AG09319 (cell line): ENCODE data around the gene PRR5L.

ENCODE experiments used
- DNase-seq: peaks from one replicate; pipeline ENCODE4 v3.0.0-alpha.2; 2010; ENCODE audit warnings: low read depth; ENCODE audit errors: extremely low read depth
- TF ChIP-seq, protein P1 (sequence below): IDR thresholded peaks from 2 replicates; pipeline ENCODE4 v1.5.1; 2011; ENCODE audit warnings: low read depth, mild to moderate bottlenecking, inconsistent platforms, low read length, moderate library complexity

Gene PRR5L

DNA sequence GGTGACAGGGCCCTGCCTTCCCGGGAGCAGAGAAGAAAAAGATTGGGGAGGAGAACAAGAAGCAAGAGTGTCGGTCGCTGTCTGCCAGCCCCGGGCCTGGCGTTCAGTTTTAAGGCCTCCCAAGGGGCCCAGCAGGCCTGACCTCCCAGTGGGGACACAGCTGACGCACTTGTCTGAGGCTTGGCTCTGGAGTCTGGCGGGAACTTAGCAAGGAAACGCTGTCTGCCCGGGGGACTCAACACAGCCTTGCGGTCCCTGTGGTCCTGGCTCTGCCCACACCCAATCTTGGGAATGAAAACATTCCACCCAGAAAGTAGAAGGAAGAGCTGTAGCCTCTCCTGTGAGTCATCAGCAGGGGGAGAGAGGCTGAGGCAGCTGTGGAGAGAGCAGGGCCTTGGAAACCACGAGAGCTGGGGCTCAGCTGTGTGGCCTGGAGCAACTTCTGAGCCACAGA, 159.6 kb downstream of the PRR5L start:
- DNase-seq, result peak; percentile 79
- TF ChIP-seq, protein P1, sequence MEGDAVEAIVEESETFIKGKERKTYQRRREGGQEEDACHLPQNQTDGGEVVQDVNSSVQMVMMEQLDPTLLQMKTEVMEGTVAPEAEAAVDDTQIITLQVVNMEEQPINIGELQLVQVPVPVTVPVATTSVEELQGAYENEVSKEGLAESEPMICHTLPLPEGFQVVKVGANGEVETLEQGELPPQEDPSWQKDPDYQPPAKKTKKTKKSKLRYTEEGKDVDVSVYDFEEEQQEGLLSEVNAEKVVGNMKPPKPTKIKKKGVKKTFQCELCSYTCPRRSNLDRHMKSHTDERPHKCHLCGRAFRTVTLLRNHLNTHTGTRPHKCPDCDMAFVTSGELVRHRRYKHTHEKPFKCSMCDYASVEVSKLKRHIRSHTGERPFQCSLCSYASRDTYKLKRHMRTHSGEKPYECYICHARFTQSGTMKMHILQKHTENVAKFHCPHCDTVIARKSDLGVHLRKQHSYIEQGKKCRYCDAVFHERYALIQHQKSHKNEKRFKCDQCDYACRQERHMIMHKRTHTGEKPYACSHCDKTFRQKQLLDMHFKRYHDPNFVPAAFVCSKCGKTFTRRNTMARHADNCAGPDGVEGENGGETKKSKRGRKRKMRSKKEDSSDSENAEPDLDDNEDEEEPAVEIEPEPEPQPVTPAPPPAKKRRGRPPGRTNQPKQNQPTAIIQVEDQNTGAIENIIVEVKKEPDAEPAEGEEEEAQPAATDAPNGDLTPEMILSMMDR, result no peak

DNA sequence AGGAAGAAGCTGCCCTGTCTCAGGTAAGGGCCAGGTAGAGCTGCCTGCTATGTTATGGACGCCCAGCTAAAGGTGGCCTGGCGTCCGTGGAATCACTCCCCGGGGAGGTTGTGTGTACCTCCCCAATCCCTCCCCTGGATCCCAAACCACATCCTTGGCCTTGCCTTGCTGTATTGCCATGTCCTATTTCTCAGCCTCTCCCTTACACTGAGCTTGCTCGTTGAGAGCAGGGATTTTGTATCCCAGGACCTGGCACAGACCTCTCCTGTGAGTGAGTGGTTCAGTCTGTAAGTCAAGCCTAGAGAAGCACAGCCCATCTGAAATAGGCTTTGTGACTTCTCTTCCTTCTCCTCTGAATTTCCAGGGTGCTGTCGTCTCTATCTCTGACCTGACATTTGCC, 160.1 kb downstream of the PRR5L start:
- DNase-seq, result no peak
- TF ChIP-seq, protein P1, result no peak

DNA sequence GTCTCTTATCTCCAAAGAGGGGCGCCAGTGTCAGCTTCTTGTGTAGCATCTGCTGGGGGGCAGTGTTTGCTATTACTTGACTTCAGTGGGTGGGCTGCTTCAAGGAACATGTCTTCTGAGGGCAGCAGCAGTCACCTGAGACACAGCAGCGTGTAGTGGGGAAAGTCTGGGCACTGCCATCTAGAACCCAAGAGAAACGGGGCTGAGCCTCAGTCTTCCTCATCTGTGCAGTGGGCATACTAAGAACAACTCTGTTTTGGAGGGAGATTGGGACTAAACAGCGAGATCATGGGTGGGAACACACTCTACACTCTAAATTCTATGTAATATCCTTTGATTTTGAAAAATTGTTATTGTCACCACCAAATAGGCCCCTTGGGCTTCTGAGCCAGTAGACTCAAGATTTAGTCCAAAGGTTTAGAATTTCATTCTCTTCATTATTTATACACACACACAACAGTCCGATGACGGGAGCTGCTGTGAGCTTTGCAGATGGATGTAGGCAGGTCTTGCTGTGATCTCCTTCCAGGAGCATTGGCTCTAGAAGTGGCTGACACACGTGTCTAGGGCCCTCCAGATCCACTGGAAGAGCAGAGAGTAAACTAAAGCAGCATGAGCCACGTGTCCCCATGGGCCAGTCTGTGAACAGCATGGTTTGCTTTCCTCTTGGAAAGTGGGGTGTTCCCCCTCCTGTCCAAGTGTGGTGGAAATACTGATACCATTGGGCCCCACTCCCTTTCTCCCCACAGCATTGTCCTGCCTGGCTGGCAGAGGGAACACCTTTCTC, 162.2 kb downstream of the PRR5L start:
- TF ChIP-seq, protein P1, result no peak
- DNase-seq, result no peak

DNA sequence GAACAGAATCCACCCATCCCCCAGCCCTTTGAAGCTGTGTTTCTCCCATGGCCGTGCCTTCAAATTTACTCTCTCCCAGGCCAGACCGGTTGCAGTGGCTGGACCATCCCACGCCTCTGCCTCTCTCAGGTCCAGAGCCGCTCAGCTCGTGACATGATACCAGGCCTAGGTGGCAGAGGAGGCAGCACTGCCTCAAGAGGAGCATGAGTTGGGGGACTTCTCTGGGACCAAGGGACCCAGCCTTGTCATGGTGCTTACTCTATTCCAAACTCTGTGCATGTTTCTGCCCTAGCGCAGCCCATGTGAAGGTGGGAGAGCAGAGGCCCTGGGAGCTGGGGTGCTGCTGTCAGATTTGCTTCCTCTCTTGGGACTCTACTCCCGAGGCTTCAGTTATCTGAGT, 163.0 kb downstream of the PRR5L start:
- TF ChIP-seq, protein P1, result no peak

DNA sequence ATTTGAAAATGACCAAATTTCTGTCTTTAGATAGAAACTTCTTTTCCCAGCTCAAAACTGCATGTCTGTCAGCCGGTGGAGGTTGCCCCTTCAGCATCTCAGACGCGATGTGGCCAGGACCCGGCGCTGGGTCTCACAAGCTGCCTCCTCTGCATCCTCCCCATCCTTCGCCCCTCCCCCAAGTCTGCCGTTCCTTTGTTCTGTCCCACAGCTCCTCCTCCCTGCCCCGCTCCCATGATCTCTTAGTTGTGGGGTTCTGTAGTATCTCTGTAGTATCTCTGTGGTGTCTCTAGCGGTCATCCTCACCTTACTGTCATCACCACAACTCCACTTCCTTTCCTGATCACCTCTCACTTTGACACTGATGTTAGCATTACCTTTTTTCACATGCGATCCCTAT, 164.1 kb downstream of the PRR5L start:
- DNase-seq, result no peak
- TF ChIP-seq, protein P1, result no peak

More for the DNA sequence above, 163.0 kb downstream of the PRR5L start:
- DNase-seq, result no peak

DNA sequence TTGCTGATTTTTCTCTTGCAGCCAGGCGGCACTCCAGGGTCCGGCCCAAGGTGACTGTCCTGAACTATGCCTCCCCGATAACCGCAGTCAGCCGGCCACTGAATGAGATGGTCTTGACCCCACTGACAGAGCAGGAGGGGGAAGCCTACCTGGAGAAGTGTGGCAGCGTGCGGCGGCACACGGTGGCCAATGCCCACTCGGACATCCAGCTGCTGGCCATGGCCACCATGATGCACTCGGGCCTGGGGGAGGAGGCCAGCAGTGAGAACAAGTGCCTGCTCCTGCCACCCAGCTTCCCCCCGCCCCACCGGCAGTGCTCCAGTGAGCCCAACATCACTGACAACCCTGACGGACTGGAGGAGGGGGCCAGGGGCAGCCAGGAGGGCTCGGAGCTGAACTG, 166.2 kb downstream of the PRR5L start:
- DNase-seq, result no peak
- TF ChIP-seq, protein P1, result no peak

DNA sequence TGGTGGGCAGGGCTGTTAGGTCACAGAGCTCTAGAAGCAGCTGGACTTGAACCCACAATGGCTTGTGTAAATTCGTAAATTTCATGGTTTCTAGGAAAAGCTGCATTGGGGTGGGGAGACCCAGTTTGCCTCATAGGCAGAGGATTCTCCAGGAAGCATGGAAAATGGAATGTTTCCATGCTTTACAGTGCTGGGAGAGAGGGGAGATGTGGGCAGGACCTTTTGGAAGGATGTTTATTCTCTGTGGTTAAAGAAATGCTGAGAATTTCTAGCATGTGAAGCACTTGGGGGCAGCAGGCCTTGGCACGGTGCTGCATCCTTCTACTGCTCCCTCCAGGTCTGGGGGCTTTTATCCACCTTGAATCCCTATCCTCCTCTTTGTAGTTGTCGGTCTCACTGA, 167.7 kb downstream of the PRR5L start:
- TF ChIP-seq, protein P1, result no peak
- no peak for DNase-seq
